HepG2 (cell line): ENCODE results near the gene BRAF. TPM values are rescaled to one million over a fixed set of nuclear protein-coding genes. Genes with fewer than 3 reads are reported as not detected.
A peak's percentile ranks its signal among the peaks of the same experiment; 100 is the strongest.

Source experiments
- ATAC-seq: fragments of 200-7000 bp; cut with Tn5 transposase; 3 replicates; pipeline ENCODE4 v1.9.1; 2020; ENCODE audit warnings: mild to moderate bottlenecking, moderate library complexity
- BruUV-seq: library from RNA; stranded (reverse); fragments of 400-500 nt; replicated peaks from 2 replicates; lab custom pipeline; 2021; lab: Mats Ljungman, UMichigan
- CTCF ChIA-PET: fragments of 300-600 bp; formaldehyde crosslinking; extraction: SDS; loops from one replicate; lab custom pipeline; 2021; ENCODE audit warnings: low total read pairs, inconsistent platforms, low intra/inter-chr PET ratio; lab: Yijun Ruan, JAX
- POLR2A ChIA-PET: fragments of 350-600 bp; sonication (Branson Sonifier 250); formaldehyde crosslinking; loops from one replicate; lab custom pipeline; 2020; ENCODE audit warnings: antibody characterized with exemption, inconsistent platforms; lab: Yijun Ruan, JAX
- DNase-seq: peaks from one replicate; pipeline ENCODE4 v3.0.0-alpha.2; 2015; ENCODE audit warnings: low spot score
- FAIRE-seq: peaks from 3 replicates; lab custom pipeline; 2011; peaks lifted over from hg19 to GRCh38; lab: Jason Lieb, UNC
- H2AFZ ChIP-seq: one replicate; pipeline ENCODE4 v1.6.1; 2011; ENCODE audit warnings: low read length, inconsistent platforms
- H3K27ac ChIP-seq: fragments of 300-600 bp; 3 replicates; pipeline ENCODE4 v1.8.0; 2011; ENCODE audit warnings: mixed run types, mild to moderate bottlenecking, mixed read lengths, low read length, inconsistent platforms; ENCODE audit not compliant: insufficient read depth; ENCODE audit errors: extremely low read length
- H3K27me3 ChIP-seq, 2 experiments: fragments of 200-600 bp in 1 of 2; 2 replicates in 1 of 2; 3 replicates in 1 of 2; pipeline versions ENCODE4 v1.6.0 to v1.8.0; 2011; ENCODE audit warnings: low read length in 2 of 2, mild to moderate bottlenecking in 2 of 2, moderate library complexity in 2 of 2, inconsistent platforms in 1 of 2; ENCODE audit not compliant: insufficient read depth in 2 of 2, control insufficient read depth in 1 of 2
- H3K36me3 ChIP-seq, 2 experiments: fragments of 200-600 bp in 1 of 2; replicated peaks in 1 of 2; 2 replicates in 1 of 2; 3 replicates in 1 of 2; pipeline versions ENCODE4 v1.5.1 to v1.8.0; 2011; ENCODE audit warnings: low read length in 2 of 2, inconsistent platforms in 1 of 2; ENCODE audit not compliant: insufficient read depth in 2 of 2, control insufficient read depth in 1 of 2
- H3K4me1 ChIP-seq: 2 replicates; pipeline ENCODE4 v1.5.1; 2012; ENCODE audit warnings: low read length, inconsistent platforms; ENCODE audit not compliant: insufficient read depth
- H3K4me2 ChIP-seq: 2 replicates; pipeline ENCODE4 v1.6.0; 2011; ENCODE audit warnings: low read depth, low read length, inconsistent platforms
- H3K4me3 ChIP-seq, 3 experiments: fragments of 200-600 bp in 1 of 3; sonication (generic), shearing (Covaris generic) in 1 of 3; replicated peaks in 1 of 3; 2 replicates each; pipeline ENCODE4 v1.5.1; 2011 to 2016; ENCODE audit warnings: low read length in 3 of 3, inconsistent platforms in 2 of 3, low read depth in 2 of 3, mild to moderate bottlenecking in 2 of 3, control low read depth in 1 of 3, mixed read lengths in 1 of 3; ENCODE audit not compliant: insufficient read depth in 1 of 3
- H3K79me2 ChIP-seq: one replicate; pipeline ENCODE4 v1.6.1; 2011; ENCODE audit warnings: low read length, inconsistent platforms; ENCODE audit not compliant: insufficient read depth
- H3K9ac ChIP-seq: 2 replicates; pipeline ENCODE4 v1.6.0; 2011; ENCODE audit warnings: mild to moderate bottlenecking, low read depth, low read length, inconsistent platforms; ENCODE audit not compliant: insufficient read depth
- H3K9me3 ChIP-seq: 2 replicates; pipeline ENCODE4 v1.5.1; 2012; ENCODE audit warnings: mild to moderate bottlenecking, low read length
- H4K20me1 ChIP-seq: 2 replicates; pipeline ENCODE4 v1.6.0; 2011; ENCODE audit warnings: inconsistent platforms, mild to moderate bottlenecking, low read length, moderate library complexity; ENCODE audit not compliant: insufficient read depth
- ARHGAP35 ChIP-seq: sonication (generic); formaldehyde crosslinking; IDR thresholded peaks from 2 replicates; pipeline ENCODE4 v1.9.0; 2022; ENCODE audit warnings: mild to moderate bottlenecking, inconsistent platforms, moderate library complexity, missing genetic modification reagents, borderline replicate concordance
- CEBPB ChIP-seq: IDR thresholded peaks from 2 replicates; pipeline ENCODE4 v1.6.1; 2011; ENCODE audit warnings: low read depth, low read length, improper control_type of control experiment, borderline replicate concordance
- MAFF ChIP-seq: IDR thresholded peaks from 2 replicates; pipeline ENCODE4 v1.6.1; 2011; ENCODE audit warnings: low read depth, low read length, improper control_type of control experiment
- MAFK ChIP-seq, 2 experiments: IDR thresholded peaks in 1 of 2; conservative IDR thresholded peaks in 1 of 2; 2 replicates each; pipeline ENCODE4 v1.6.1; 2011; ENCODE audit warnings: improper control_type of control experiment in 2 of 2, low read length in 2 of 2
- XBP1 ChIP-seq: sonication (generic); formaldehyde crosslinking; IDR thresholded peaks from 2 replicates; pipeline ENCODE4 v1.5.0; 2020; ENCODE audit warnings: missing genetic modification reagents
- ZBTB8A ChIP-seq: sonication (generic); formaldehyde crosslinking; IDR thresholded peaks from 2 replicates; pipeline ENCODE4 v1.4.0; 2020; ENCODE audit warnings: mild to moderate bottlenecking, low read depth, missing genetic modification reagents, borderline replicate concordance
- WGBS: methylation state at CpG from one replicate; pipeline ENCODE4 v1.1.6; 2017; ENCODE audit warnings: low lambda C conversion rate; 5-methylcytosine and 5-hydroxymethylcytosine counted together
- in situ Hi-C: cut with HindIII; loops from 2 replicates; pipeline ENCODE4 v1.10.0; 2017; ENCODE audit warnings: low pct_unique_long_range_greater_than_20kb; ENCODE audit not compliant: extremely low pct_ligation_motif_present
- intact Hi-C: fragments of 100-400 bp; cut with micrococcal nuclease; formaldehyde crosslinking; loops from one replicate; pipeline ENCODE4 v1.10.0; 2022; ENCODE audit not compliant: unreplicated experiment
- polyA plus RNA-seq, 8 experiments: library from polyadenylated mRNA; depleted of rRNA in 3 of 8; stranded (reverse) in 7 of 8; unstranded in 1 of 8; fragments of >200 nt; fragmentation: Illumina TruSeq in 4 of 8; extraction: Trizol in 4 of 8; gene quantifications; 2 replicates each; pipeline versions ENCODE4 v1.2.1 to v1.2.3, GENCODE V29; 2011 to 2016; ENCODE audit warnings: low read depth in 4 of 8, missing spikeins in 1 of 8, mixed read lengths in 1 of 8; ENCODE audit not compliant: insufficient read depth in 1 of 8
- total RNA-seq, 5 experiments: library from RNA; depleted of rRNA; stranded (reverse); fragments of >200 nt; fragmentation: Illumina TruSeq; extraction: Trizol; gene quantifications; 2 replicates each; pipeline ENCODE4 v1.2.3, GENCODE V29; 2016; ENCODE audit warnings: low read depth in 1 of 5

Gene BRAF
- total and polyA plus RNA-seq, 2 of the 13 experiments (the other 11 are each of a cell fraction or from before 2014, with no cell fraction given): 12.5 to 13.4 TPM

- Histone ChIP-seq H3K27ac (no peak overlapping the region), H3K9me3 (0 out of 2 replicates have a peak, but pooled peaks cover 4% of the 10 kb centered on the region), H3K4me2 (no peak overlapping the region), H3K36me3 (no peaks in the 10 kb centered on the region), H3K27me3 (no peaks in the 10 kb centered on the region), H3K4me3 (no peak overlapping the region), H2AFZ (no peak overlapping the region), H3K4me1 (no peaks in the 10 kb centered on the region), H4K20me1 (peaks cover 3% of the 10 kb centered on the region; the same call in 1 of the 2 replicates), H3K9ac (no peak overlapping the region), H3K79me2 (peaks cover 44% of the 10 kb centered on the region)
- DNase-seq (no peak), ATAC-seq (no peak), FAIRE-seq (no peak)
- WGBS: 100% methylated on average over 1 of the region's 1 CpG
- ChIA-PET POLR2A (interaction anchor here (1.1 kb wide), 1 partner anchor 47 kb away, joined by 4 read pairs; the partner anchor contains the start of gene BRAF), CTCF (no interaction called here)
- TF ChIP-seq CEBPB: peak; percentile 79
- no peak for TF ChIP-seq ZBTB8A
- no TSS peak for BruUV-seq
- in situ Hi-C loops: no loop called here
- intact Hi-C loops: no loop called here
Observed at GRCh38 chr7:140877249-140877524, 47.5 kb downstream of the BRAF start.

DNA sequence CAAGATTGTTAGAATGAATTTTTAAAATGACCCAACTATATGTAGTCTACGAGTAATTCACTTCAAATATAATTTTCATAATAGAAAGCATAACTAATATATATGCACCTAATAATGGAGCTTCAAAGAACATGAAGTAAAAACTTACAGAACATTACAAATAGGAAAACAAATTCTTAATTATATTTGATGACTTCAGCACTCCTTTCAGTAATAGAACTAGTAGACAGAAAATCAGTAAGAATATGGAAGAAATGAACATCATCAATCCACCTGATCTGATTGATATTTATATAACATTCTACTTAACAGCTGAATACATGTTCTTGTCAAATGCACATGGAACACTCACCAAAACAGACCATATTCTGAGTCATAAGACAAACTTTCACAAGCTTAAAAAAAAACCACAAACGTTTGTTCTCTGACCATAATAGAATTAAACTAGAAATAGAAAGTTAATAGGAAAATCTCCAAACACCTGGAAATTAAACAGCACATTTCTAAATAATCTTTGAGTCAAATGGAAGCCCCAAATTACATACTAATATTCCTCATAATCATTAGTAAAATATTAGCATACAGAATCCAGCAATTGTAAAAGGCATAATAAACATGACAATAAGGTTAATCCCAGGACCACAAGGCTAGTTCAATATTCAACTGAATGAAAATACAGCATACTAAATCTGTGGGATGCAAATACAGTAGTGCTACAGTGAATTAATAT, 48.0 kb downstream of the BRAF start:
- Histone ChIP-seq H3K9ac (no peak overlapping the region), H3K9me3 (0 out of 2 replicates have a peak, but pooled peaks cover 4% of the 10 kb centered on the region), H3K27ac (no peak overlapping the region), H3K27me3 (no peaks in the 10 kb centered on the region), H3K36me3 (no peaks in the 10 kb centered on the region), H2AFZ (no peak overlapping the region), H3K4me2 (no peak overlapping the region), H3K4me1 (no peaks in the 10 kb centered on the region), H3K79me2 (peaks cover 44% of the 10 kb centered on the region), H3K4me3 (no peak overlapping the region), H4K20me1 (peaks cover 3% of the 10 kb centered on the region; the same call in 1 of the 2 replicates)
- POLR2A ChIA-PET: interaction anchor here (1.1 kb wide), 1 partner anchor 47 kb away, joined by 4 read pairs; the partner anchor contains the start of gene BRAF
- 85% methylated on average over 2 of the region's 2 CpGs for WGBS
- ATAC-seq (no peak), FAIRE-seq (no peak), DNase-seq (no peak)
- no TSS peak for BruUV-seq
- in situ Hi-C loops: no loop called here
- TF ChIP-seq XBP1 (CRISPR knock-in tag) (no peak), ARHGAP35 (no peak), MAFK (conservative IDR thresholded peaks at IDR 0.05 in 1 of 2, IDR thresholded peaks at IDR 0.05 in 1 of 2; ENCODE audit: low read length in 2 of 2) (peak; percentile 29 to 55; a peak in 3 of 4 replicates), MAFF (0 out of 2 replicates have a peak, but pooled peaks have one; percentile 19)
- intact Hi-C loops: no loop called here
- CTCF ChIA-PET: no interaction called here
